ENCODE results near the gene DPRX. TPM values are rescaled to one million over a fixed set of nuclear protein-coding genes. Genes with fewer than 3 reads are reported as not detected.

Gene DPRX
- total RNA-seq, 1 experiment from 2014 or later = not detected

DNA sequence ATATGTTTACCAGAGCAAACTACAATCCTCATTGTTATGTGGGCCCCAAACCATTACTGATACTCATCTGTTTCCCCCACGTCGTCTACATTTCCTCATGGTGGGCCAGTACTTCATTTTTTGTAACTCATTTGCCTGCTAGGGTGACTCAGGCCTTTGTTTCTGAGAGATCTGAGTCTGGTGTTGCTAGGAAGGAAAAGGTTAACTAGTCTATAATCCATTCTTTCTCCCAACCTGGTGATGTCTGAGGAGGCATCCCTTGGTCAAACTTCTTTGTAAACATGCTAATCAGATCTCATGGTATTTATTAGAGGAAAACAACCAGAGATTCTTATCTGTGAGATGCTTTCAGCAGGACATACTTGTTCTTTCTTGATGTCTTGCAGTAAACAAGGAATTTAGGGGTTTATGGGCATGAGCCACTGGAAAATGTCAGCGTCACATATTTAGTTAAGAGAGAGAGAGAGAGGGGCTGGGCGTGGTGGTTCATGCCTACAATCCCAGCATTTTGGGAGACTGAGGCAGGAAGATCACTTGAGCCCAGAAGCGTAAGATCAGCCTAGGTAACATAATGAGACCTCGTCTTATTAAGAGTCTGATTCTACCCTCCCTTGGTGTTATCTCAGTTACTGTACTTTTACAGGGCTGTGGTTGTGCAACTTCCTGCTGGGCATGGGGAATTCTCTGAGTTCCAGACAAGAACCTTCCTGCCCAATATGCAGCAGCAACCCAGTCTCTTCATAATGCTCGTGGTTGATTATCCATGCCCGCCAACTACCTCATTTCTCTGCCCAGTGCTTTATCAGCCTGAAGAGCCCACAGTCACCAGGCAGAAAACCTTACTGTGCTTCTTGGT is 9.7 kb upstream of the DPRX start:
- ChIA-PET CTCF (no interaction called here), POLR2A (ENCODE audit: unreplicated experiment) (no interaction called here)
- no peaks in the 10 kb centered on the region for H3K36me3 ChIP-seq (ENCODE audit: low read depth)
- peak overlapping the region; percentile 46; the same call in 1 of the 2 replicates for H2AFZ ChIP-seq
- intact Hi-C loops (cut with micrococcal nuclease; ENCODE audit: unreplicated experiment) = no loop called here
- H3K27ac ChIP-seq = peak overlapping the region; percentile 48
- H3K27me3 ChIP-seq (ENCODE audit: insufficient read depth, low read depth) = no peaks in the 10 kb centered on the region
- no TSS peak for BruUV-seq (replicated peaks)
- peak in 1 of 2 experiments; percentile 91 for DNase-seq
- no peaks in the 10 kb centered on the region for H4K20me1 ChIP-seq (ENCODE audit: insufficient read depth)
- no peaks in the 10 kb centered on the region for H3K9me2 ChIP-seq (ENCODE audit: insufficient read depth)
- H3K79me2 ChIP-seq (ENCODE audit: low read depth) = no peaks in the 10 kb centered on the region
- no peak for TF ChIP-seq EZH2 (IDR thresholded peaks at IDR 0.05; ENCODE audit: low read depth)
- TF ChIP-seq, protein P1, sequence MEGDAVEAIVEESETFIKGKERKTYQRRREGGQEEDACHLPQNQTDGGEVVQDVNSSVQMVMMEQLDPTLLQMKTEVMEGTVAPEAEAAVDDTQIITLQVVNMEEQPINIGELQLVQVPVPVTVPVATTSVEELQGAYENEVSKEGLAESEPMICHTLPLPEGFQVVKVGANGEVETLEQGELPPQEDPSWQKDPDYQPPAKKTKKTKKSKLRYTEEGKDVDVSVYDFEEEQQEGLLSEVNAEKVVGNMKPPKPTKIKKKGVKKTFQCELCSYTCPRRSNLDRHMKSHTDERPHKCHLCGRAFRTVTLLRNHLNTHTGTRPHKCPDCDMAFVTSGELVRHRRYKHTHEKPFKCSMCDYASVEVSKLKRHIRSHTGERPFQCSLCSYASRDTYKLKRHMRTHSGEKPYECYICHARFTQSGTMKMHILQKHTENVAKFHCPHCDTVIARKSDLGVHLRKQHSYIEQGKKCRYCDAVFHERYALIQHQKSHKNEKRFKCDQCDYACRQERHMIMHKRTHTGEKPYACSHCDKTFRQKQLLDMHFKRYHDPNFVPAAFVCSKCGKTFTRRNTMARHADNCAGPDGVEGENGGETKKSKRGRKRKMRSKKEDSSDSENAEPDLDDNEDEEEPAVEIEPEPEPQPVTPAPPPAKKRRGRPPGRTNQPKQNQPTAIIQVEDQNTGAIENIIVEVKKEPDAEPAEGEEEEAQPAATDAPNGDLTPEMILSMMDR (conservative IDR thresholded peaks at IDR 0.05) = no peak
- H3K4me3 ChIP-seq = no peak overlapping the region
- no peaks in the 10 kb centered on the region for H3K9me3 ChIP-seq (ENCODE audit: insufficient read depth, low read depth)
- peaks cover 20% of the 10 kb centered on the region for H3F3A ChIP-seq (ENCODE audit: insufficient read depth, low read depth)
- H3K4me2 ChIP-seq = peak overlapping the region; percentile 56
- peaks cover 19% of the 10 kb centered on the region for H3K4me1 ChIP-seq (replicated peaks; ENCODE audit: insufficient read depth)

DNA sequence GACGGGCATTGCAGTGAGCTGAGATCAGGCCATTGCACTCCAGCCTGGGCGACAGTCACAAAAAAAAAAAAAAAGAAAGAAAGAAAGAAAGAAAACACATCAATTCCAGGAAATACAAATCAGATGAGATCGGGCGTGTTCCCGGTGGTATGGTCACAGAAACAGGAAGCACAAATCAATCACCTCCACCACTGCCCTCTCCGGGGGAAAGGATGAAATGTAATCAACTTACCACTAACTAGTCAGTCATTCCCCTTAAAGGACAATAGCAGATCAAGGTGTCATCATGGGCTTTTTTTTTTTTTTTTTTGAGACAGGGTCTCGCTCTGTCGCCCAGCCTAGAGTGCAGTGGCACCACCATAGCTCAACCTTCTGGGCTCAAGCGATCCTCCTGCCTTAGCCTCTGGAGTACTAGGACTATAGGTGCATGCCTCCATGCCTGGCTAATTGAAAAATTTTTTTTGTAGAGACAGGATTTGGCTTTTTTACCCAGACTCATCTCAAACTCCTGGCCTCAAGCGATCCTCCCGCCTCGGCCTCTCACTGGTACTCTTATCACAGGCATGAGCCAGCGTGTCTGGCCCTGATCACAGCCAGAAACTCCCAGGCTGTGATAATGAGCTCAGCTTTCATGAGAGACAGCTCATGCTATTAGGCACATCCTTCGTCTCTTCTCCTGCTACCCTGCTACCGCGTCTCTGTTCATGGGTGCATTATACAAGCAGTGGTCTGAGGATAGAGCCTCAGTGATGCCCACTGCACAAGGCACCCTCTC is 6.8 kb upstream of the DPRX start:
- Histone ChIP-seq H3K4me1 (replicated peaks; ENCODE audit: insufficient read depth) (peaks cover 19% of the 10 kb centered on the region), H3K9me3 (ENCODE audit: insufficient read depth, low read depth) (no peaks in the 10 kb centered on the region), H3K27me3 (ENCODE audit: insufficient read depth, low read depth) (no peaks in the 10 kb centered on the region), H2AFZ (no peak overlapping the region), H3F3A (ENCODE audit: insufficient read depth, low read depth) (peaks cover 20% of the 10 kb centered on the region), H3K9me2 (ENCODE audit: insufficient read depth) (no peaks in the 10 kb centered on the region), H3K4me3 (no peak overlapping the region), H3K27ac (no peak overlapping the region), H4K20me1 (ENCODE audit: insufficient read depth) (no peaks in the 10 kb centered on the region), H3K36me3 (ENCODE audit: low read depth) (no peaks in the 10 kb centered on the region), H3K4me2 (no peak overlapping the region), H3K79me2 (ENCODE audit: low read depth) (no peaks in the 10 kb centered on the region)
- intact Hi-C loops (cut with micrococcal nuclease; ENCODE audit: unreplicated experiment) = no loop called here
- no TSS peak for BruUV-seq (replicated peaks)
- TF ChIP-seq EZH2 (IDR thresholded peaks at IDR 0.05; ENCODE audit: low read depth) = no peak
- TF ChIP-seq, protein P1 (conservative IDR thresholded peaks at IDR 0.05) = no peak
- ChIA-PET POLR2A (ENCODE audit: unreplicated experiment) (no interaction called here), CTCF (interaction anchor here (0.6 kb wide), 1 partner anchor 25 kb away, joined by 3 read pairs; no protein-coding TSS in a partner anchor)
- DNase-seq = no peak

DNA sequence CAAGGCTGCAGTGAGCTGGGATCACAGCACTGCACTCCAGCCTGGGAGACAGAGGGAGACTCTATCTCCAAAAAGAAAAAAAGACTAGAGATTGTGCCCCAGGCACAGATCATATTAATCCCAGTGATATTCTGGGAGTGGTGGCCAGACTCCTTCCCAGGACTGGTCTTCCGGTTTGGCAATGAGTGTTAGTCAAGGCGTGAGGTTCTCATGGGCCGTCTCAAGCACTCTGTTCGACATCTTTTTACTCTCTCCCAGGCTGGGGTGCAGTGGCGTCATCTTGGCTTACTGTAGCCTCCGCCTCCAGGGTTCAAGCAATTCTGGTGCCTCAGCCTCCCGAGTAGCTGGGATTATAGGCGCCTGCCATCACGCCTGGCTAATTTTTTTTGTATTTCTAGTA is 5.3 kb upstream of the DPRX start:
- H3K27me3 ChIP-seq (ENCODE audit: insufficient read depth, low read depth) = no peaks in the 10 kb centered on the region
- peaks cover 14% of the 10 kb centered on the region for H3K4me1 ChIP-seq (replicated peaks; ENCODE audit: insufficient read depth)
- no peaks in the 10 kb centered on the region for H3K9me2 ChIP-seq (ENCODE audit: insufficient read depth)
- H2AFZ ChIP-seq = no peak overlapping the region
- POLR2A ChIA-PET (ENCODE audit: unreplicated experiment) = no interaction called here
- CTCF ChIA-PET = no interaction called here
- H4K20me1 ChIP-seq (ENCODE audit: insufficient read depth) = no peaks in the 10 kb centered on the region
- H3K79me2 ChIP-seq (ENCODE audit: low read depth) = no peaks in the 10 kb centered on the region
- no peaks in the 10 kb centered on the region for H3K9me3 ChIP-seq (ENCODE audit: insufficient read depth, low read depth)
- H3K4me2 ChIP-seq = no peak overlapping the region
- DNase-seq = no peak
- H3K36me3 ChIP-seq (ENCODE audit: low read depth) = no peaks in the 10 kb centered on the region
- TF ChIP-seq EZH2 (IDR thresholded peaks at IDR 0.05; ENCODE audit: low read depth) = no peak
- H3F3A ChIP-seq (ENCODE audit: insufficient read depth, low read depth) = peaks cover 13% of the 10 kb centered on the region
- no peak overlapping the region for H3K27ac ChIP-seq
- intact Hi-C loops (cut with micrococcal nuclease; ENCODE audit: unreplicated experiment) = no loop called here
- no TSS peak for BruUV-seq (replicated peaks)
- H3K4me3 ChIP-seq = no peak overlapping the region
